MM.1S (cell line): Measurements from ENCODE around the gene MAP3K8.
A peak's percentile ranks its signal among the peaks of the same experiment; 100 is the strongest.

Experiments
- DNase-seq: peaks from one replicate; pipeline ENCODE4 v3.0.0-alpha.2; 2015
- H2AFZ ChIP-seq: fragments of 300-600 bp; sonication (generic); 2 replicates; pipeline ENCODE4 v1.6.0; 2016; ENCODE audit warnings: antibody characterized with exemption, low read length
- H3F3A ChIP-seq: fragments of 300-600 bp; sonication (generic); 2 replicates; pipeline ENCODE4 v1.6.1; 2016; ENCODE audit warnings: mild to moderate bottlenecking, antibody characterized with exemption, low read length, moderate library complexity, mixed read lengths; ENCODE audit not compliant: insufficient read depth
- H3K27ac ChIP-seq: fragments of 300-600 bp; sonication (generic); 2 replicates; pipeline ENCODE4 v1.5.1; 2016; ENCODE audit warnings: mild to moderate bottlenecking, low read length
- H3K27me3 ChIP-seq: fragments of 300-600 bp; sonication (generic); replicated peaks from 2 replicates; pipeline ENCODE4 v1.6.0; 2016; ENCODE audit warnings: low read length; ENCODE audit not compliant: insufficient read depth
- H3K36me3 ChIP-seq: fragments of 300-600 bp; sonication (generic); replicated peaks from 2 replicates; pipeline ENCODE4 v1.6.1; 2016; ENCODE audit warnings: mild to moderate bottlenecking, low read length, mixed read lengths; ENCODE audit not compliant: insufficient read depth
- H3K4me1 ChIP-seq: fragments of 300-600 bp; sonication (generic); 2 replicates; pipeline ENCODE4 v1.6.1; 2016; ENCODE audit warnings: low read length, mixed read lengths
- H3K4me2 ChIP-seq: fragments of 300-600 bp; sonication (generic); 2 replicates; pipeline ENCODE4 v1.6.0; 2016; ENCODE audit warnings: low read depth, low read length
- H3K4me3 ChIP-seq: fragments of 300-600 bp; sonication (generic); 2 replicates; pipeline ENCODE4 v1.5.1; 2016; ENCODE audit warnings: low read length, mixed read lengths
- H3K79me2 ChIP-seq: fragments of 300-600 bp; sonication (generic); 2 replicates; pipeline ENCODE4 v1.6.1; 2016; ENCODE audit warnings: mixed run types, low read length, mixed read lengths
- H3K9ac ChIP-seq: fragments of 300-600 bp; sonication (generic); 2 replicates; pipeline ENCODE4 v1.6.1; 2016; ENCODE audit warnings: low read length, mixed read lengths
- H3K9me2 ChIP-seq: fragments of 300-600 bp; sonication (generic); replicated peaks from 2 replicates; pipeline ENCODE4 v1.6.1; 2016; ENCODE audit warnings: mild to moderate bottlenecking, low read length, mixed read lengths; ENCODE audit not compliant: insufficient read depth
- H3K9me3 ChIP-seq: fragments of 300-600 bp; sonication (generic); replicated peaks from 2 replicates; pipeline ENCODE4 v1.6.1; 2016; ENCODE audit warnings: mild to moderate bottlenecking, low read length, mixed read lengths; ENCODE audit not compliant: insufficient read depth
- H4K20me1 ChIP-seq: fragments of 300-600 bp; sonication (generic); 2 replicates; pipeline ENCODE4 v1.6.1; 2016; ENCODE audit warnings: mild to moderate bottlenecking, low read length, moderate library complexity, mixed read lengths; ENCODE audit not compliant: insufficient read depth
- EZH2 ChIP-seq: fragments of 300-600 bp; sonication (generic); optimal IDR thresholded peaks from 2 replicates; pipeline ENCODE3; 2017; ENCODE audit warnings: low read depth, mild to moderate bottlenecking, antibody characterized with exemption, low read length, mixed read lengths
- EZH2phosphoT487 ChIP-seq: fragments of 300-600 bp; sonication (generic); IDR thresholded peaks from 2 replicates; pipeline ENCODE4 v1.6.1; 2018; ENCODE audit warnings: antibody characterized with exemption, low read length
- TF ChIP-seq, protein P1 (sequence below): fragments of 300-600 bp; sonication (generic); IDR thresholded peaks from 2 replicates; pipeline ENCODE4 v1.5.1; 2016; ENCODE audit warnings: antibody characterized with exemption, low read length, mixed read lengths

MAP3K8 gene

GRCh38 chr10:30398193-30398592, 35.8 kb upstream of the MAP3K8 start:
- Histone ChIP-seq H3K9me2 (no peaks in the 10 kb centered on the region), H3K4me1 (no peaks in the 10 kb centered on the region), H3K79me2 (no peaks in the 10 kb centered on the region), H3F3A (no peaks in the 10 kb centered on the region), H3K27ac (no peak overlapping the region), H3K9ac (no peak overlapping the region), H3K36me3 (no peaks in the 10 kb centered on the region), H2AFZ (no peak overlapping the region), H3K27me3 (no peaks in the 10 kb centered on the region), H3K4me3 (no peak overlapping the region), H3K4me2 (no peak overlapping the region), H4K20me1 (no peaks in the 10 kb centered on the region), H3K9me3 (no peaks in the 10 kb centered on the region)
- no peak for DNase-seq
- TF ChIP-seq, protein P1, sequence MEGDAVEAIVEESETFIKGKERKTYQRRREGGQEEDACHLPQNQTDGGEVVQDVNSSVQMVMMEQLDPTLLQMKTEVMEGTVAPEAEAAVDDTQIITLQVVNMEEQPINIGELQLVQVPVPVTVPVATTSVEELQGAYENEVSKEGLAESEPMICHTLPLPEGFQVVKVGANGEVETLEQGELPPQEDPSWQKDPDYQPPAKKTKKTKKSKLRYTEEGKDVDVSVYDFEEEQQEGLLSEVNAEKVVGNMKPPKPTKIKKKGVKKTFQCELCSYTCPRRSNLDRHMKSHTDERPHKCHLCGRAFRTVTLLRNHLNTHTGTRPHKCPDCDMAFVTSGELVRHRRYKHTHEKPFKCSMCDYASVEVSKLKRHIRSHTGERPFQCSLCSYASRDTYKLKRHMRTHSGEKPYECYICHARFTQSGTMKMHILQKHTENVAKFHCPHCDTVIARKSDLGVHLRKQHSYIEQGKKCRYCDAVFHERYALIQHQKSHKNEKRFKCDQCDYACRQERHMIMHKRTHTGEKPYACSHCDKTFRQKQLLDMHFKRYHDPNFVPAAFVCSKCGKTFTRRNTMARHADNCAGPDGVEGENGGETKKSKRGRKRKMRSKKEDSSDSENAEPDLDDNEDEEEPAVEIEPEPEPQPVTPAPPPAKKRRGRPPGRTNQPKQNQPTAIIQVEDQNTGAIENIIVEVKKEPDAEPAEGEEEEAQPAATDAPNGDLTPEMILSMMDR = no peak

DNA sequence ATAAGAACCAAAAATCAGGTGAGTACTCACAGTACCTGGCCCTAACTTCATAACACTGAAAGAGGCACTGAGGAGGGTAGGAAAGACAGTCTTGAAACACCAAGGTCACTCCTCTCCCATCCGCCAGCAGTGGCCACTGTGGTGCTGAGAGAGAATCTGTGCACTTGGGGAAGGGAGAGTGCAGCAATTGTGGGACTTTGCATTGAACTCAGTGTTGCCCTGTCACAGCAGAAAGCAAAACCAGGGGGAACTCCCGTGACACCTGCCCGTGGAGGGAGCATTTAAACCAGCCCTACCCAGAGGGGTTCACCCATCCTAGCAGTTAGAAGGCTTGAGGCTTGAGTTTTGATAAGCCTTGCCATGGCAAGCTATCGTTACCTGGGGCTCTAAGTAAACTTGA, 35.2 kb upstream of the MAP3K8 start:
- no peak for DNase-seq
- Histone ChIP-seq H3K4me2 (no peak overlapping the region), H3K36me3 (no peaks in the 10 kb centered on the region), H2AFZ (no peak overlapping the region), H3K4me1 (no peaks in the 10 kb centered on the region), H3K27ac (no peak overlapping the region), H3K79me2 (no peaks in the 10 kb centered on the region), H3K27me3 (no peaks in the 10 kb centered on the region), H3K4me3 (no peak overlapping the region), H3K9me2 (no peaks in the 10 kb centered on the region), H3F3A (no peaks in the 10 kb centered on the region), H4K20me1 (no peaks in the 10 kb centered on the region), H3K9ac (no peak overlapping the region), H3K9me3 (no peaks in the 10 kb centered on the region)
- TF ChIP-seq EZH2 (no peak), EZH2phosphoT487 (no peak)
- TF ChIP-seq, protein P1 = peak; percentile 24

GRCh38 chr10:30403494-30403893, 30.5 kb upstream of the MAP3K8 start:
- no peaks in the 10 kb centered on the region for H3K79me2 ChIP-seq
- no peaks in the 10 kb centered on the region for H3K27me3 ChIP-seq
- no peaks in the 10 kb centered on the region for H3K9me2 ChIP-seq
- no peak overlapping the region for H3K4me3 ChIP-seq
- no peaks in the 10 kb centered on the region for H3F3A ChIP-seq
- no peak overlapping the region for H3K4me2 ChIP-seq
- H3K27ac ChIP-seq = no peak overlapping the region
- DNase-seq = no peak
- no peak overlapping the region for H3K9ac ChIP-seq
- H2AFZ ChIP-seq = no peak overlapping the region
- no peaks in the 10 kb centered on the region for H3K4me1 ChIP-seq
- no peaks in the 10 kb centered on the region for H4K20me1 ChIP-seq
- no peaks in the 10 kb centered on the region for H3K9me3 ChIP-seq
- TF ChIP-seq EZH2phosphoT487 (no peak), EZH2 (no peak)
- TF ChIP-seq, protein P1 = no peak
- no peaks in the 10 kb centered on the region for H3K36me3 ChIP-seq

DNA sequence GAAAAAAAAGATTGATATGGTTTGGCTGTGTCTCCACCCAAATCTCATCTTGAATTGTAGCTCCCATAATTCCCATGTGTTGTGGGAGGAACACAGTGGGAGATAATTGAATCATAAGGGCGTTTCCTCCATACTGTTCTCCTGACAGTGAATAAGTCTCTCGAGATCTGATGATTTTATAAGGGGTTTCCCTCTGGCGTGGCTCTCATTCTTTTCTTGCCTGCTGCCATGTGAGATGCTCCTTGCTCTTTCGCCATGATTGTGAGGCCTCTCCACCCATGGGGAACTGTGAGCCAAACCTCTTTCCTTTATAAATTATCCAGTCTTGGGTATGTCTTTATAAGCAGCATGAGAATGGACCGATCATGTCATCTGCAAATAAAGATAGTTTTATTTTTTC, 29.4 kb upstream of the MAP3K8 start:
- H3K4me2 ChIP-seq = no peak overlapping the region
- H3K9ac ChIP-seq = no peak overlapping the region
- no peaks in the 10 kb centered on the region for H3K9me3 ChIP-seq
- H3K27me3 ChIP-seq = no peaks in the 10 kb centered on the region
- no peak for DNase-seq
- H3K27ac ChIP-seq = no peak overlapping the region
- TF ChIP-seq, protein P1 = no peak
- no peak for TF ChIP-seq EZH2
- TF ChIP-seq EZH2phosphoT487 = no peak
- H2AFZ ChIP-seq = no peak overlapping the region
- H4K20me1 ChIP-seq = no peaks in the 10 kb centered on the region
- no peaks in the 10 kb centered on the region for H3K36me3 ChIP-seq
- H3K9me2 ChIP-seq = no peaks in the 10 kb centered on the region
- H3F3A ChIP-seq = no peaks in the 10 kb centered on the region
- no peaks in the 10 kb centered on the region for H3K79me2 ChIP-seq
- no peaks in the 10 kb centered on the region for H3K4me1 ChIP-seq
- no peak overlapping the region for H3K4me3 ChIP-seq
